GM19099 (cell line): Measurements from ENCODE around the gene UBA1.

Source experiments
- POLR2A ChIP-seq: IDR thresholded peaks from 3 replicates; pipeline ENCODE4 v1.6.1; 2011; ENCODE audit warnings: low read depth; ENCODE audit not compliant: insufficient read length; ENCODE audit errors: extremely low read depth

The UBA1 gene

GRCh38 chrX:47223476-47224250 lies 30.0 kb downstream of the UBA1 start:
- TF ChIP-seq POLR2A = no peak

- no peak for TF ChIP-seq POLR2A
These were observed 30.8 kb downstream of the UBA1 start for GRCh38 chrX:47224266-47224895.

- TF ChIP-seq POLR2A = no peak
These were observed 31.3 kb downstream of the UBA1 start for GRCh38 chrX:47224896-47225290.

- TF ChIP-seq POLR2A = no peak
These were observed 32.4 kb downstream of the UBA1 start for GRCh38 chrX:47226071-47226470.

- no peak for TF ChIP-seq POLR2A
These were observed 33.1 kb downstream of the UBA1 start for GRCh38 chrX:47226531-47227333.

GRCh38 chrX:47227334-47227583 lies 33.6 kb downstream of the UBA1 start:
- no peak for TF ChIP-seq POLR2A

GRCh38 chrX:47228550-47229270 lies 35.1 kb downstream of the UBA1 start:
- TF ChIP-seq POLR2A = no peak

GRCh38 chrX:47229427-47229826 lies 35.8 kb downstream of the UBA1 start:
- no peak for TF ChIP-seq POLR2A

GRCh38 chrX:47230136-47230868 lies 36.7 kb downstream of the UBA1 start:
- no peak for TF ChIP-seq POLR2A

- no peak for TF ChIP-seq POLR2A
These were observed 37.5 kb downstream of the UBA1 start for GRCh38 chrX:47231167-47231566.

- TF ChIP-seq POLR2A = no peak
These were observed 38.7 kb downstream of the UBA1 start for GRCh38 chrX:47232197-47232802.

- TF ChIP-seq POLR2A = peak; percentile 80
These were observed 39.2 kb downstream of the UBA1 start, which contains the start of gene USP11 for GRCh38 chrX:47232803-47233332. Gene USP11 (plus strand): TSS chrX:47233009. CDS start chrX:47233044, 35 bp downstream.

- peak; percentile 64 for TF ChIP-seq POLR2A
These were observed 39.9 kb downstream of the UBA1 start for GRCh38 chrX:47233333-47234113.
